NCI-H1694 treated with DMSO at 0.1 percent for 48 hours (cell line): ENCODE measurements around the gene HLF.
A peak's percentile ranks its signal among the peaks of the same experiment; 100 is the strongest.

Source experiments
- DNase-seq: peaks from one replicate; lab custom pipeline; 2025; lab: John Stamatoyannopoulos, UW

HLF gene

DNA sequence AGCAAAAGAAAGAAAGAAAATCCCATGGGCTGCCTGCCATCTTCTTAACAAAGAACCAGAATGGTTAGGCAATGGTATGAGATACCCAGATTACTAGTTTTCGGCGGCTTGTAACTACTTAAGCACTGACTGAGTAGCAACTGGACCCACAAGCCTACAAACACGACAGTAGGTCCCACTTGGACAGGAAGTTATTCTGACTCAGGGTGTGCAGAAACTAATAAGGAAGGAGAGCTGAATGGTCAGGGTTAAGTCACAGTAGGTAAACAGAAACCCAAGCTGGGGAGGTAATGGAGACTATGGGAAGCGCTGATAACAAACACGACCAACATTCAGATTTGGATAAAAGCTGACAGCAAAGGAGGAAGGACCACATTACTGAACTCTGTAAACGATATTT lies 10.4 kb upstream of the HLF start:
- DNase-seq: no peak

DNA sequence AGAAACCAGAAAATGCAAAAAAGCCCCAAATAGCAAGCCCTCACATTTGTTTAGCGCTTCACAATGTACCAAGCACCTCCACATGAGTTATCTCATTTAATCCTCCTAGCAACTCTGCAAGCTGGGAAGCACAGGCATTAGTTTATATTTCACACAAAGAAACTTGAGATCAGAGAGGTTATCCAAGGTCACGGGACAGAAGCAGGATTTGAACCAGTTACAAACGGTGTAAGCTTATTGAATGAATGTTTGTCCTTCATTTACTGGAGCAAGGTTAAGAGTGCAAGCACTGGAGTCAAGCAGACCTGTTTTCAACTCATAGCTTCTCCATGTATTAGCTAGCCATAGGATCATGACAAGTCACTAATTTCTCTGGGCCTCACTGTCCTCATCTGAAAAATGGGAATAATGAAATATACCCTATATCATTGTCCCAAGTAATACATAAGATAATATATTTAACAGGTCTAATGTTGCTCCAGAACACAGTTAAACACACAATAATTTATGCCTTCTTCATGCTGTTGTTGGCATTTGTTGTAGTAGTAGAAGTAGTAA lies 6.1 kb upstream of the HLF start:
- DNase-seq: no peak

DNA sequence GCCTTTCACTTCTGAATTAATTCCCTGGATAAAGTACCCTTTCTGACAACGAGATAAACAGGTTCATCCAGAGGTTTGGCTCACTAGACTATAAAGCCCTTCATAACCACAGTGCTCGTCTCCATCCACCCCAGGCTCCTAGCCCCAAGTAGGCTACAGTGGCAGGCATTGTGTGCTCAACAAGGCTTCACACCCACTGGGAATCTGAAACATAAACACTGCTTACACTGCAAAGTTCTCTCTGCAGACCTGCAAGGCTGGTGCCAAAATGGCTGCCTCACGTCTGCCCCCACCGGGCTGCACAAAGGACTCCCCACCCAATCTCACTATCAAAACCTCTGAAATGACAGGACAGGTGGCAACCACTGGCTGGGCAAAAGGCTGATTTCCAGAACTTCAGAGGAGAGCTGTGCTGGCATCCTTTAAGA lies 5.1 kb upstream of the HLF start:
- DNase-seq: no peak

DNA sequence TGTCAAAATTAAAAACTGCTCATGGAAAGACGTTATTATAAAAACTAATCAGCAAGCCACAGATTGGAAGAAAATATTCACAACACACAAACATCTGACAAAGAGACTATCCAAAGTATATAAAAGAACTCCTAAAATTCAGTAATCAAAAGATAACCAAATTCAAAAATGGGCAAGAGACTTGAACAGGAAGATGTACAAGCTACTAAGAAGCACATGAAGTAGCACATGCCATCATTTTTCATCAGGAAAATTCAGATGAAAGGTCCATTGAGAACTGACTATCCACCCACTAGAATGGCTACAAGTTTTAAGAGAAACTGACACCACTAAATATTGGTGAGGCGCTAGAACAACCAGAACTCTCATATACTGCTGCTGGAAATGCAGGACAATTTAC lies 3.4 kb upstream of the HLF start:
- DNase-seq: no peak

DNA sequence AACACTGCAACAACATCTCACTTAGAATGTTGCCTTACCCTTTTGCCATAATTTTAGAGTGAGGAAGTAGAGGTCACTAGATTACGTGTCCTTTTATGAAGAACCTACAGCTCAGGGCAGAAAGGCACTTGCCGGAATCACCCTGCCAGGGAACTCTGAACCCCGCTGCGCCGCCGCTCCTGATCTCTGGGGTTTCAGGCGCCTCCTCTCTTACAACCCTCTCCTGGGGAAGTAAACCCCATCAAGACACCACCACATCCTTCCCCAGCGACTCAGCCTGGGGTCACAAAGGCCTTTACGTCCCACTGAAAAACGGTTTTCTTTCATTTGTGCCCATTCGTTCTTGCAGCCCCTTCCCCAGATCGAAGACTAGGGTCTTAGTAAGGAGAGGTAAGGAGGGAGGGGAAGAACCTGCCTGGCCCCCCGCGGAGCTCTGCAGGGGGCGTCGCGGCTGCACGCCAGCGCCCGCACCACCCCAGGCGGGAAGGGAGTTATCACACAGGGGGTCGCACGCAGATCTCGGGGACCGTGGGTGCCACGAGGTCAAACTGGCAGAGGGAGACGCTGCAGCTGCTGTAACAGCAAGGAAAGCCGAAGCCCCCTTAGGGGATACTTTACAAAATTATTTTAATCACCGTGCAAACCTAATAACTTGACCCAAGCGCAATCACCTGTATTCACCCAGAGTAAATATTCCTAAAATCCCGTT lies 1.0 kb upstream of the HLF start:
- DNase-seq: no peak

DNA sequence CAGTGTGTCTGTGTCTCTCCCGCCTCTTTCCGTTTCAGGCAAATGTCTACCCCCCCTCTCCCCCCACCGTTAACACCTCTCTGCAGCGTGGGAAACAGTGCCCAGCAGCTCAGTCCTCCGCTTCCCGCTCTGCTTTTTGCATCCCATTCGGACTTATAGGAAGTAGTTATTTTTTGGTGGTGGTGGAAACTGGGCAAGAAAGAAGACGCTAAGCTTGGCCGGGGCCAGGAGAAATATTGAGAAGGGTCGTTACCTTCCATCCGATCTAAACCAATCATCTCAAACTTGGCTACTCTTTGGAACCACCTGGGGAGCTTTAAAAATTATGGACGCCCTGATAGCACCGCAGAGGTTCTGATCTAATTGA lies 499 bp upstream of the HLF start:
- no peak for DNase-seq

DNA sequence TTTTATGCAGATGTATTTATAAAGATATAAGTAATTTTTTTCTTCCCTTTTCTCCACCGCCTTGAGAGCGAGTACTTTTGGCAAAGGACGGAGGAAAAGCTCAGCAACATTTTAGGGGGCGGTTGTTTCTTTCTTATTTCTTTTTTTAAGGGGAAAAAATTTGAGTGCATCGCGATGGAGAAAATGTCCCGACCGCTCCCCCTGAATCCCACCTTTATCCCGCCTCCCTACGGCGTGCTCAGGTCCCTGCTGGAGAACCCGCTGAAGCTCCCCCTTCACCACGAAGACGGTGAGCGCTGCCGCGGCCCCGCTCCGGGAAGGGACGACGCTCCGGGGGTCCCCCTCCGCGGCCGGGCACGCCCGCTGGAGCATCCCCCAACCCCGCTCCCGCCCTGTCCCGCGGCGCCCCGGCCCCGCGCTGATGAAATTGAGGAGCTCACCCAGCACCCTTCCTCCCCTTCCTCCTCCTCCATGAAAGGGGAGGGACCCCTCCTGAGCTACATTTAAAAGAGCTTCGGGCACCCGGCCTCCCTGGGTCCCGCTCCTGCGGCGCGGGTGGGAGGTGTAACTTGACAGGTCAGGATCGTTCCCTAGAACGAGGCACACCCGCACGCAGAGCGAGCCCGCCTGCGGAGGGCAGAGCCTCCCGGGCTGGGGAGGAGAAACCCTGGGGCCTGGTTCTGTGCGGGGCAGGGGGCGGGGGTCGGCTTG lies 706 bp downstream of the HLF start:
- DNase-seq: no peak

DNA sequence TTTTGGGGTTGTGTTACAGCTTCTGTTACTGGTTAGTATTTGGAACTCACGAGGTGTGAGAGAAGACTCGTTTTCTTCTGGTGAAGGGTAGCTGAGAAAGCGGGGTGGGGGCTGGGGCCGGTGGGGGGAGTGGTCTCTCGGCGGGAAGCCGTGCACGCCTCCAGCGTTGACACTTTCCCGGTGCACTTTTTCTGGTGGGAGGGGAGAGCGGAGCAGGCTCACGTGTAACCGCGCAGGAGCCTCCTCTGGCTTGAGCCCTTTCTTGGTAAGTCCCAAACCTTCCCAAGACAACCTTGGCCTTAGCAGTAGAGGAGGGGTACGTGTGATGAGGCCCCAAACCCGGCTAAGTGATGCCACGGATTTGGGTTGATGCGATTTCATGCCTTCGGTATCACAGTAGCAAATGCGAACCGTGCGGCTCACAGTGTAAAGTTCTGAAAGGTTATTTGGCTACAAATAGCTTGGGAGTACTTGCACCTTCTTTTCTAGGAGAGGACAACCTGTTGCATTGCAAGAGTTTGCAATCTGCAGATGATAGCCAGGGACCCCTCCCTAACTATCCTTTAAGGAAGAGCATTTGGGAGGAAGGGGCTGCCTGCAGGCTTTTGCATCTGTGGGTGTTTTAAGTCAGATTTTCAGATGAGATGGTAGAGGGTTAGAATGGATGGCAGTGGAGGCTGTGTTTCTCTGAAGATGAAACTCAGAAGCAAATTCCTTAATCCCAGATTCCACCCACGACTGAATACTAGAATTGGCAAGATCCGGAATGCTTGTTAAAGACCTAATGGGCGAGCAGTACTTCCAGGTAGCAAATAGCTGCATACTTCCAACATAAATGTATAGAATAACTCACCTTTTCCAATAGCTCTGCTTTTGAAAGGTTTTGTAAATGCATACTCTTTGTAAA lies 1.5 kb downstream of the HLF start:
- DNase-seq: no peak

DNA sequence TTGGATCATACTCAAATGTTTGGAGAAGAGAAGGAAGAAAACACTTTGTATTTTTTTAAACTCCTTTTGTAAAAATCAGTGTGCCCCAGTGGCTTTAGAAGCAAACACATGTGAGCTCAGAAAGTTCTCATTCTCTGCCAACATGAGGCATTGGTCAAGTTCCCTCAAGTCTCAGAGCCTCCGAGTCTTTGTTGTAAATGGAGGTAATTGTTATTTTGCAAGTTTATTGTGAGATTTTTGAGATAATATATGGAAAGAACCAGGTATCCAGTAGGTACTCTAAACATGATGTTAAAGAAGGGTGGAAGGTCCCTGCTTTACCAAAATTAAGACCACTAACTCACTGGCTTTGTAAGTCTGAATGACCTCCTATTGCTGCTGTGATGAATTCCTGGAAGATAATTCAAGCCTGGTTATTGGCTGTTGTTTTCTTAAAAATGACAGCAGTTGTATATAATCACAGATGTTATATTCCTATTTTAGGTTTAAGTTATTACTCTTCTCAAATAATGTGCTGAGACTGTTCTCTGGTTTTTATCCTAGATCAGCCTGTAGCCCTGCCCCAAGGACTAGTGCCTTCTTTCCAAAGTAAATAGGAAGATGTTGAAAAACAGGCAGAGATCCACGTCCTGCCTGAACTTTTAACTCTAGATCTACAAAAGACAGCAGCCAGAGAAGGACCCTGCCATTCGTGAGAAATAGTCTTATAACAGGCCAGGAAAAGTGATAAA lies 2.4 kb downstream of the HLF start:
- no peak for DNase-seq

DNA sequence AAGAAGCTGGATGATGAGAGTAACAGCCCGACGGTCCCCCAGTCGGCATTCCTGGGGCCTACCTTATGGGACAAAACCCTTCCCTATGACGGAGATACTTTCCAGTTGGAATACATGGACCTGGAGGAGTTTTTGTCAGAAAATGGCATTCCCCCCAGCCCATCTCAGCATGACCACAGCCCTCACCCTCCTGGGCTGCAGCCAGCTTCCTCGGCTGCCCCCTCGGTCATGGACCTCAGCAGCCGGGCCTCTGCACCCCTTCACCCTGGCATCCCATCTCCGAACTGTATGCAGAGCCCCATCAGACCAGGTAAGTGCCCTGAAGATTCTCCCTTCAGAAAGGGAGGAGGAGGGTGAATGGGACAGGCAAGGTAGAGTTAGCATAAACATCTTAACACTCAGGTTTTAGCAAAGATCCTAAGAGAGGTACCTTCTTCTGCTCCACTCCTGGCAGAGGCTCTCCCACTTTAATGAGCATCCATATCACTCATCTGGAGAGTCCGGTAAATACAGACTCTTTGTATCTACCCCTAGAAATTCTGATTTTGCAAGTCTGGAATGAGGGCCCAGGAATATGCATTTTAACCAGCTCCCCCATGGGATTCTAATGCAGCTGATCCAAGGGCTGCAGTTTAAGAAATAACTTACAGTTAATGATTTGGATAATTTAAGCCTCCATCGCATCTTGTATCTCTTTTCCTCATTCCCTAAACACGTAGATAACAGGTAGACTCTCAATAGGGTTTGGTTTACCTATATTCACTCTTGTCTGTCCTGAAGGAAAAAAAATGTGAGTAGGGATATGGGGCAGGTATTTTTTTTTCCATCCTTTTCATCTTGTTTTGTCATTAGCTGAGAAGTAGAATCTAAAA lies 3.3 kb downstream of the HLF start:
- no peak for DNase-seq

DNA sequence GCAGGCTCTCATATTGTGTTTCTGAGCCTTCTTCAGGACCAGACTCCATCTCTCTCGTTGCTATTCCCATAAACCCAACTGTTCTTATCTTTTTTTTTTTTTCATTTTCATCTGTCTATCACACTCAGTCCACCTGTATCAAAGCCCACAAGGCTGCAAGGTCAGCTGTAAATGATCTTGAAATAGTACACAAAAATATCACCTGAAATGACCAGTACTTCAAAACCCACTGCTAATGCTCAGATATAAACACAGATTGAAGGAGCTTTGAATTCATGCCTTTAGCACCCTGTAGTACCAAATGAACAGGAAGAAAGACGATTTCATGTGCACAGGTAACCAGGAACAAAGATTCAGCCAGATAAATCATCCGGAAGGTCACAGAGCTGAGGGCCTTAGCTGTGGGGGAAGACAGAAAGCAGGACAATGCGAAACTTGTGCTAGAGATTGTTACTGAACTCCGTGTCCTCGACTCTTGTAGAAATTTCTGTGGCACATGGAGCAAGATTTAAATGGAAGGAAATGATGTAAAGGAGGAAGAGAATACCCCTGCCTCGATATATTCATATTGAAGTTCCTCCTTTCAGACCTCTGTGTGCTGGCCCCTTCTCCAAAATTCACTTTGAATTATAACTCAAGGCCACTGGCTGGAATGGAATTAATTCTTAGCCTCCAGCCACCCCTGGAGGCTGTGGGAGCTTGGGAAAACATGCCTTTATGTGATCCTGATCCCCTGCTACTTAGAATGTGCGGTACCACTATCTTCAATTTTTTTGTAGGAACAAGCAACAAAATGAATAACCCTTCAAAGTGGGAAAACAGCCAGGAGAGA lies 4.1 kb downstream of the HLF start:
- no peak for DNase-seq

DNA sequence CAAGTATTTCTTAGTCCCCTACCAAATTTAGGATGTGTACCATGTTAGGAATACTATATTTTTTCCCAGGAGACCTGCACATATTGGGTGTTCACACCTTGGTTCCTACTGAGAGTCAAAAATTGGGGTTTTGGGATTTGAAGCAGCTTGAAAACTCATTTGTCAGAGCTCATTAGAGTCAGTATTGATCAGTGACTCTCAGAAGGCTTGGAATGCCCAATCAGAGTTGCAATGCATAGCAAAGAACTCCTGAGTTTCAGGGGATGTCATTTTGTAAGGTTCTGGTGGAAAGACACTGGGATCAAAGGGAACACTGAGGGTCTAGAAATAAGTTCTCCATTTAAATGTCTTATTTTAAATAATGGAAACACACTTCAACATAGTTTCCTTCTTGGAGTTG lies 5.1 kb downstream of the HLF start:
- no peak for DNase-seq

DNA sequence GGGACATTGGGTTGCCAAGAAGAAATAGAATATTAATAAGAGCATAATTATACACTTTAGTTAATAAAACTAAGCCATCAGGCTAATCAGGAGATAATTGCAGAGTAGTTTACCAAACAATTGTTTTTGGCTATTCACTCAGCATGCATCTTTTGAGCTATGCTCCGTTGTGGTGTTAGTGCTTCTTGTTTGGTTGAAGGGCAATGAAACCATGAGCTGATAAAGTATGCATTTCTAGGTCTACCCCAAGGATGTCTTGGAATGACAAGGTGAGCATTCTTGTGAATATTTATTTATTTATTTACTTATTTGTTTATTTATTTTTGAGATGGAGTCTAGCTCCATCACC lies 6.4 kb downstream of the HLF start:
- DNase-seq: no peak

DNA sequence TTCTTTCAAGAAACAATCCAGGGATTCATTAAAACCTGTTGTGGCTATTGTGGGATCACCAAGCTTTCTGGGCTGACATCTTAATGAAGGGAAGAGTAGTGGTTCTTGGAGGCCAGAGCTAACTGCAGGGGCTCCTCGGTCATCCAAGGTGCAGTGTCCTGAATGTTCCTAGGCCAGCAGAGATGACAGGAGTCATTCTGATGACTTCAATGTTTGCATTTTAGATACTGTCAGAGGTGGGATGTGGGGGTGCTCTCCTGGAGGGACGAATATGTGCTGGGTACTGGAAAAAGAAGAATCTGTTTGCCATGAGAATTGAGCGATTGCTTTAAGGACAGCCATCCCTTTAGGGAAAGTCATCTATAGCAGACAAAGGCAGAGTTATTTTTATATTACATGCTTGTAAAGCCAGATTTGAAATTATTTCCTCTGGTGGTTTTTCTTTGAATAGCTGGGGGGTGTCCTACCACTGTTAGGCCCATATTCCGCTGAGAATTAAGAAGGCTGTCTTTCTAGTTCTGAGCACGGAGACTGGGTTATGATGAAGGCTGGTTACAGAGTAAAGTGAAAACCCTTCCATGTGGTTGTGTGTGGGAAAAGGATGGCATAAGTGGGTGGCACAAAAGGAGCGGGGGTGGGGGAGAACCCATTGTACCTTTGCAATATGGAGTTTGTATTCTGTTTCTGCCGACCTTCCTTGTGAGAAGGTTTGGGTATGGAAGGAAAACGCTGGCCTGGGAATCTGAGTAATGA lies 7.4 kb downstream of the HLF start:
- DNase-seq: no peak

DNA sequence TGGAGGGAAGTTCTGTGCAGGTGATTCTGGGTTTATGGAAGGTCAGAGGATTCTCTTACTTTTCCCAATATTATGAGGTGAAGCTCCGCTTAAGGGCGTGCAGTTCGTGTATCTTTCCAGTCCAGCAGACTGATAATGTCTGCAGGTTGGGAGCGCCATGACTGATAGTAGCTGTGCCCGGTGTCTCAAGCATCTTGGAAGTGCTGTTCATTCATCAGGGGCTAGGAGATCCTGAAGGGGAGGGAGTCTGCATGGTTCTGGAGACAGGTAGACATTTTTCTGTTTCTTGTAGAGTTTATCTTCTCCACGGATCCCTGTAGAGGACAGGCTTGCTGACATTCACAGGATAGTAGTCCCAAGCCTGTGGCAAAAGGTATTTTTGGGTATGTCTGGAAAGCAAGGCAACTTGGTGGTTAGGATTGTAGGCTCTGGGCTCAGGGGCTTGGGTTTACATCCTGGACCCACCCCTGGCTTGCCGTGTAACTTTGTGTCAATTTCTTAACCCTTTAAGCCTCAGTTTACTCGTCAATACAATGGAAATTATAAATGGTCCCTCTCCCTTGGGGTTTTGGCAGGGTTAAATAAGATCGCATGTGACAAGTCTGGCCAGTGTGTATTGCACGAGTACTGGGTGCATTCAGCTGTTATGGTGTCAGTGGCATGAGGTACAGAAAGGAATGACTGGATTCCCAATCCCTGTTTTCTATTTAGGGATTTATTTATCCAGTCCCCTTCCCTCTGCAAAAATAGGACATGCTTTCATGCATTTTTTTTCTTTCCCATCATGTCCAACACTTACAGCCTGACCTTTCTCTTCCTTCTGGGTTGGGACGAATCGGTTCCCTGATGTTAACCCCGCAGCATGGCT lies 8.2 kb downstream of the HLF start:
- no peak for DNase-seq

DNA sequence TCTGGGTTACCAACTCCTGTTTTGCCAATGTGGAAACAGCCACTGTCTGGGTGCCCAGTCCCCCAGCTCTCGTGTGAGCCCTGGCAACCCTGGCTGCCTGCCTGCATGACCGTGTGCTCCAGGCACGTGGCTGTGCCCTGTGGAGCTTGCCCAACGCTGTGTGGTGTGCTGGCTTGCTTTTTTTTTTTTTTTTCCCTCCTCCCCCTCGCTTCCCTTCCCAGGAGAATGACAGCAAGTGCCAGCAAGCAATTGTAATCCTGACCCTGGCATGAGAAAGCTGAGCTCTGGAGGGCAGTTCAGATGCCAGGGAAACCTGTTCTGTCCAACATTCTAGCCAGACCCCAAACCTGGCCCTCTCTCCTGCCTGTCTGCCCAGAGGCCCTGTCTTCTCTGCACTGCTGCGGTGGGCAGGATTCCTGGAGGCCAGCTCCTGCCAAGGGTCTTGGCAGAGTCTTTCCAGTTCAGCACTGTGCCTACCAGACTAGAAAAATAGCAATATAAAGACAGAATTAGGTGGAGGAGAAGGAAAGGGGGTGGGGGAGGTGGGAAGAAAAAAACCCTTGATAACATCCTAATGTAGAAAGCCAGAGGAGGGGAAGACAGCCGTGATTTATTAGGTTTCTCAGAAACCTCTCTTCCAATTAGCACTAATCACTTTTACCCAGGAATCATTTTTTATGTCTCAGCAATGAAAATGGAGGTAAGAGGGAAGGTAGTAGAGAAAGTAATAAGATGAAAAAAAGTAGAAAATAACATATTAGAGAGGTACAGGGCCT lies 9.0 kb downstream of the HLF start:
- DNase-seq: peak; percentile 21
